Mucosa of gallbladder (tissue), 1 donor: Measurements from ENCODE around the gene ZNF317. TPM values are rescaled to one million over a fixed set of nuclear protein-coding genes. Genes with fewer than 3 reads are reported as not detected.

ENCODE experiments used
- DNase-seq: peaks from one replicate; pipeline ENCODE4 v3.0.0-alpha.2; 2020; ENCODE audit warnings: low spot score
- total RNA-seq: library from RNA; stranded (reverse); gene quantifications from one replicate; pipeline ENCODE4 v1.2.1, GENCODE V29; 2021
- donor health status: DM: no; HTN: no; CAD: no.

The ZNF317 gene
- total RNA-seq, result 32.9 TPM

DNA sequence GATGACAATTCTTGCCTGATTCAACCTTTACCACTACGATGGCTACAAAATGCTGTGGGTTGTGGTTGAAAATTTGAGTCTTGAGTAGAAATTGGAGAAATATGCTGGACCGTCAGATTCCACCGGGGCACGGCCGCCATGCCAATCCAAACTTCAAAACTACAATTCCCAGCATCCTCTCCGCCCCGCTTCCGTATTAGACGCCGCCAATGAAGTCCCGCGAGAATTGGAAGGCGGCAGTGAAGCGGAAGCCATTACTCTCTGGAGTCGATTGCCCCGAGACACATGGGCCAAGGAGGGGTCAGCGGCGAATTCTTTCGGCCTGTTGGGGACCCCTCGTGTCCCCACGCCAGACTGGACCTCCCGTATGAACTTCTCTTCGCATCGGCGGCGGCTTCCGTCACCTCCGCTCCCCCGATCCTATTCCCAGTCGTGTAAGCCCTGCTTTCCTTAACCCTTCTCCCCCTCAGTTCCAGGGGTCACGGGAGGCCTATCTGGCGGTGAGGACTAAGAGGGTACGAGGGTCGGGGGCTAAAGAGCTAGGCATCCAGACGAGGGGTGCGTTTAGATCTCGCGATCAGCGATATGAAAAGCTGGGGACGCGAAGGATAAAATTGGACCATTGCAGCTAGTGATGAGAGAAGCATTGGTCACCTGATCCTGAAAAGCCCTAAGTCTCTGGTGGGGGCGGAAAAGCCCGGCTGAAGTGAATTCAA, at the start of gene ZNF317:
Gene ZNF317 (plus strand): TSS at position 239 of the 716 bp plus-strand sequence. CDS start 15,620 bp downstream, outside the sequence.
- peak; percentile 96 for DNase-seq

GRCh38 chr19:9107375-9107774, 32.8 kb upstream of the ZNF317 start, which contains the start of gene OR7G2:
Gene OR7G2 (minus strand): TSS chr19:9107475. CDS start chr19:9103243, 4,232 bp downstream.
- DNase-seq, result no peak

- no peak for DNase-seq
These were observed 30.2 kb upstream of the ZNF317 start for GRCh38 chr19:9109959-9110358.

GRCh38 chr19:9115307-9115813, 24.8 kb upstream of the ZNF317 start, which contains the start of gene OR7G1:
Gene OR7G1 (minus strand): TSS chr19:9115763. CDS start chr19:9115763, 0 bp downstream.
- no peak for DNase-seq

GRCh38 chr19:9116547-9116946, 23.6 kb upstream of the ZNF317 start:
- no peak for DNase-seq

GRCh38 chr19:9126900-9127405, 13.2 kb upstream of the ZNF317 start, which contains the start of gene OR7G3:
Gene OR7G3 (minus strand): TSS chr19:9126950. CDS start chr19:9126950, 0 bp downstream.
- DNase-seq, result no peak

GRCh38 chr19:9128171-9128570, 12.0 kb upstream of the ZNF317 start:
- no peak for DNase-seq

DNA sequence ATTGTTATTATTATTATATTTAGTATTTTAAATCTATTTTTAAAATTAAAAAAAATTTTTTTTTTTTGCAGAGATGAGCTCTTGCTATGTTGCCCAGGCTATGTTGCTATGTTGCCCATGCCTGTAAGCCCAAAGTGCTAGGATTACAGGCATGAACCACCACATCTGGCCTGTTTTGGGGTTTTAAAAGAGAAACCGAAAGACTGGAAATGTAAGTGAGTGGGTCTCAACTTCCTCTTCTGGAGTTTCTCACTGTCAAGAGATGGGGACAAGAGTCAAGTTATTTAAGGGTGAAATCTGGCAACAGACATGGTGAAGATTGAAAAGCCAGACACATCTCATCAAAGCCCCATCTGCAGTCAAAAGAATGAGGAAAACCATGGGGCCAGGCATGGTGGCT, 9.2 kb upstream of the ZNF317 start:
- DNase-seq, result no peak

DNA sequence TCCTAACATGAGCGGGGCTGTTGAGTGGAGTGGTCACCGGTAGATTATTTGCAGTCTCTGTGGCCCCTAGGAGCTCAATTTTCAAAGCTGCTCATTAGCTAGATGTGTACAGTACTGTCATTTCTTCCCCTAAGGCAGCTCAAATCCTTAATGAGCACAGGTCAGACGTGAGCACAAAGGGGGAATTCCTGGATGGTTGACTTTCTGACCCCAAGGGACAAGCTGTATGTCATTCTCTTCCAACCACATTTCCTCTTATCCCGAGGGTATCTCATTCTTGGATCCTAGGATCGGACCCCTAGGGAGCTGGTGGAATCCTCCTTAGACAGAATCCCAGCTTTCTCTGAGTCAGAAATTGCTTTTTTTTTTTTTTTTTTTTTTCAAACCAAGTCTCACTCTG, 7.8 kb upstream of the ZNF317 start:
- DNase-seq, result no peak

DNA sequence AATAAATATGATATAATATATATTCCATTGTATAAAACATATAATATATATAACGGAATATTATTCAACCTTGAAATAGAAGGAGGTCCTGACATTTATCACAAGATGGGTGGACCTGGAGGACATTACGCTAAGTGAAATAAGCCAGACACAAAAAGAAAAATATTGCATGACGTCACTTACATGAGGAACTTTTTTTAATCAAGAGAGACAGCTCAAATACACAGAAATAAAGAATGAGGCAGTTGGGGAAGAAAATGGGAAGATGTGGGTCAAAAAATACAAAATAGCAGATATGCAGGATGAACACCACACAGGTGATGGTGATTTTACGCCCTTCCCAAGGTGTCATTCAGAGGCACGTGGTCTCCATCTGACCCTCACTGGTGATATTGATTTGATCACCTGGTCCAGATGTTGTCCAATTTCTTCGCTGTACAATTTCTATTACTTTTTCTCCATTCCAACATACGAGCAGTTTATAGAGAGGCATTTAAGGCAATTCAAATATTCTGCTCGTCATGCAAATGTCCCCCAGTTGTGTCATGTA, 513 bp upstream of the ZNF317 start:
- no peak for DNase-seq

GRCh38 chr19:9144920-9145319, 4.7 kb downstream of the ZNF317 start:
- DNase-seq, result no peak

DNA sequence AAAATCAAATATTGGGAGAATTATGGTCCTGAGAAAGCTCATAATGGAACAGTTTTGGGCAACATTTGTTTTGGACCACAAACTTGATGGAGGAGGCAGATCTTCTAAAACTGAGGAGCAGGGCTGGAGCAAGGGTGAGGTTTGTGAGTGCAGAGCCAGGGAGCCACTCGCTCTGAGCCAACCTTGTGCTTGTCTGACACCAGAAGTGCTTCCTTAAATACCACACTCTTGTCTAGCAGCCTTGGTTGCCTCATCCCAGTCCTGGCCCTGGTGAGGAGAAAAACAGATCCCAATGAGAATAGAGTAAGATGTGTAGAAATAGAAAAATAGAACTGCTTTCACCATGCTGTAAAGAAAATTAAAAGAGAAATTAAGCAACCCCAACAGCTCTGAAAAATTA, 6.7 kb downstream of the ZNF317 start:
- DNase-seq, result no peak

DNA sequence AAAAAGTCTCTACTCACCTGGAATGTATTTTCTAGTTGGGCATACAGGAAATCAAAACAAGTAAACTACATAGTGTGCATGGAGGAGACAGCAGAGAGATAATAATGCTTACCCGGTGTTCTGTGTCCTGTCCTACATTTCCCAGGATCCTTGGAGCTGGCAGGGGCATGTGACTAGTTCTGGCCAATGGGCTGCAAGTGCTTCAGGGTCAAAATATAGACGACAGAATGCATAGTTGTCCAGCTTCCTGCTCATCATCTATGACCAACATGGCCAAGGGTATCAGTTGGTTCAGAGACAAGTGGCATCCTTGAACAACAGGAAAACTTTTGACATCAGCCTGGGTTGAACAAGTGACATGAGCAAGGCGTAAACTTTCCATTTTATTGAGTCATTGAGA, 8.5 kb downstream of the ZNF317 start:
- no peak for DNase-seq

- DNase-seq, result no peak
These were observed 9.8 kb downstream of the ZNF317 start for GRCh38 chr19:9149997-9150396.

DNA sequence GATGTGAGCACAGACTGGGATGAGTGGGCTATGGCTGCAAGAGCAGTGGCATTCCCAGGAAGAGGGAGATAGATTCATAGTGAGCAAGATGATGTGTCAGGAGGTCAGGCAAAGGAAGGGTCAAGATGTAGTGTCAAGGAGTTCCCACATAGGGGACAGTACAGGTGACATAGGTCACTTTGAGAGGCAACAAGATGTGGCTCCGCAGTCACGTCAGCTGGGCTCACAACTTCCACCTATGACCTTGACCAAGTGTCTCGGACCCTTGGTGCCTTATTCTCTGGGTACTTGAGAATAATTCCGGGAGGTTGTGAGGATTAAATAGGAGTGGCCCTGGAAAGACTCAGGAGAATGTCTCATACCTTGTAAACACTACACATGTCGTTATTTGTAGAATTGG, 10.5 kb downstream of the ZNF317 start:
- DNase-seq, result no peak

- DNase-seq, result no peak
These were observed 11.2 kb downstream of the ZNF317 start for GRCh38 chr19:9151367-9151766.

- no peak for DNase-seq
These were observed 15.4 kb downstream of the ZNF317 start for GRCh38 chr19:9155591-9155990.

DNA sequence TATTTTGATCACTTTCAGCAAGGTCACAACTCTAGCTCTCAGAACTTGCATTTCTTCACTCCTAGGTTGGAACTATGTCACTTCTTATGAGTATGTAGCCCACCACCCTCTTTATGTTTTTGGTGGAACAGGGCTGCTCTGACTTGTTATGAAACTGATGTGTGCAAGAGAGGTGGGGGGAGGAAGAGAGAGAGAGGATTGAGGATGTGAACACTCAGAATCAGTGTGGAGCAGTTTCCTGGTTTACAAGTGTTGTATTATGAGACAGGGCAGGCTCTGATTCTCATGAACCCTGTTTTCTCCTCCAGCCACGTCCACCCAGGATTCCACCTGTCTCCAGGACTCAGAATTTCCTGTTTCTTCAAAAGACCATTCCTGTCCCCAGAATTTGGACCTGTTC, 16.1 kb downstream of the ZNF317 start:
- no peak for DNase-seq

GRCh38 chr19:9159891-9160290, 19.7 kb downstream of the ZNF317 start:
- DNase-seq, result no peak

- DNase-seq, result no peak
These were observed 21.2 kb downstream of the ZNF317 start for GRCh38 chr19:9161427-9161826.

DNA sequence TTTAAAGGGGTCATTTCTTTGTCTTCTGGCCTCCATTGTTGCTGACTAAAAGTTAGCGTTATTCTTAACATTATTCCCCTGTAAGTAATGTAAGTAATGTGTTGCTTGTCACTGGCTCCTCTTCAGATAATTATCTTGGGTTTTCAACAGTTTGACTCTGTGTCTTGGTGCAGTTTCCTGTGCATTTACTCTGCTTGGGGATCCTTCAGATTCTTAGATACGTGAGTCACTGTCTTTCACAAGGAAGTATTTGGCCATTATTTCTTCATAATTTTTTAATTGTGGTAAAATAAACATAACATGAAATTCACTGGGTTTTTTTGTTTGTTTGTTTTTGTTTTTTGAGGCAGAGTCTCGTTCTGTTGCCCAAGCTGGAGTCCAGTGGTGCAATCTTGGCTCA, 25.1 kb downstream of the ZNF317 start:
- DNase-seq, result no peak

- no peak for DNase-seq
These were observed 26.6 kb downstream of the ZNF317 start for GRCh38 chr19:9166846-9167245.

DNA sequence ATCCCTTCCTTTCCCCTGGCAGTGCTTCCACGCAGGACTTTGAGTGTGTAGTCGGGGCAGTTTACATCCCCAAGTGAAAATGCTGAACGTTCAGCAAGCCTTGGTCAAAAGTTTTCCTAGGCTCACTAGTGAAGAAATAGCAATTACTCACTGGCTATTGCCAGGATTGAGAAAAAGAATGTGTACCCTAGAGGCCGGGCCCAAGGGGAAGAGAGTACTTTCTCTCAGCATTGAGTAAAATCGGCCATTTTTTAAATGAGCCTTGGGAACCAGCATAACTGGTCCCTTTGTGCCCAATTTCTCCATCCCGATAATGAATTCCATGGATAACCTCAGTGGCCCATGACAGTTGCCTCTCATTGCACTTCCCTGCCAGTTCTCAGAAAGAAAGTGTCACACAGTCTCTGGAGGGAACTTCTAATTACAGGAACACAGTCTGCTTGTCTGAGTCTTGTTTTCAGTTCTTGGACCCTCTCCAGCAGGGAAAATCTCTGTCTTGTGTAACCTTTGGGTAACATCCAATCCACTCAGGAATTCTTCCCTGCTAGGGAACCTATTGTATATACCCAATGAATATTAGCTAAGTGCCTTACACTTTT, 31.3 kb downstream of the ZNF317 start:
- DNase-seq, result no peak
